Measurements from ENCODE around the gene VEGFD.

VEGFD gene

GRCh38 chrX:15384304-15384703, at the start of gene VEGFD:
VEGFD (minus strand) TSS chrX:15384413; CDS start chrX:15383946, 467 bp downstream.
- DNase-seq, result no peak

GRCh38 chrX:15430584-15430983, 46.4 kb upstream of the VEGFD start:
- DNase-seq, result no peak

GRCh38 chrX:15430076-15430475, 45.9 kb upstream of the VEGFD start:
- peak; percentile 24 to 27 for DNase-seq

- DNase-seq, result no peak
Observed at GRCh38 chrX:15425024-15425423, 40.8 kb upstream of the VEGFD start.

GRCh38 chrX:15418707-15419181, 34.5 kb upstream of the VEGFD start:
- no peak for DNase-seq

GRCh38 chrX:15418041-15418706, 34.0 kb upstream of the VEGFD start:
- DNase-seq, result no peak

GRCh38 chrX:15416133-15416993, 32.1 kb upstream of the VEGFD start:
- no peak for DNase-seq

- no peak for DNase-seq
Observed at GRCh38 chrX:15413101-15413500, 28.9 kb upstream of the VEGFD start.

GRCh38 chrX:15410947-15411346, 26.7 kb upstream of the VEGFD start:
- DNase-seq, result no peak

- no peak for DNase-seq
Observed at GRCh38 chrX:15410430-15410829, 26.2 kb upstream of the VEGFD start.

- no peak for DNase-seq
Observed at GRCh38 chrX:15405846-15406245, 21.6 kb upstream of the VEGFD start.

- no peak for DNase-seq
Observed at GRCh38 chrX:15404401-15405096, 20.3 kb upstream of the VEGFD start.

- no peak for DNase-seq
Observed at GRCh38 chrX:15401378-15401777, 17.2 kb upstream of the VEGFD start.

GRCh38 chrX:15399962-15400391, 15.8 kb upstream of the VEGFD start:
- DNase-seq, result no peak

- no peak for DNase-seq
Observed at GRCh38 chrX:15398874-15399273, 14.7 kb upstream of the VEGFD start.

- DNase-seq, result no peak
Observed at GRCh38 chrX:15395789-15396188, 11.6 kb upstream of the VEGFD start.

- no peak for DNase-seq
Observed at GRCh38 chrX:15391850-15392249, 7.6 kb upstream of the VEGFD start.

GRCh38 chrX:15382813-15383212, 1.4 kb downstream of the VEGFD start:
- no peak for DNase-seq

GRCh38 chrX:15376956-15377355, 7.3 kb downstream of the VEGFD start:
- no peak for DNase-seq

- no peak for DNase-seq
Observed at GRCh38 chrX:15373976-15374375, 10.2 kb downstream of the VEGFD start.

- peak; percentile 35 to 45 for DNase-seq
Observed at GRCh38 chrX:15366506-15367352, 17.5 kb downstream of the VEGFD start.

- no peak for DNase-seq
Observed at GRCh38 chrX:15359701-15360100, 24.5 kb downstream of the VEGFD start.

- no peak for DNase-seq
Observed at GRCh38 chrX:15358533-15358932, 25.7 kb downstream of the VEGFD start.
